ENCODE data around the gene CTNND2.
"Not testable (repeated sequence)": the region's sequence is repeated elsewhere in the genome, so short reads cannot be mapped to it uniquely, and the experiment has no call there.

The CTNND2 gene

GRCh38 chr5:11857391-11857790, 46.9 kb downstream of the CTNND2 start:
- no peak for DNase-seq

- no peak for DNase-seq
Observed at GRCh38 chr5:11854936-11855335, 49.3 kb downstream of the CTNND2 start.

- no peak for DNase-seq
Observed at GRCh38 chr5:11853796-11854195, 50.5 kb downstream of the CTNND2 start.

GRCh38 chr5:11853140-11853539, 51.1 kb downstream of the CTNND2 start:
- no peak for DNase-seq

GRCh38 chr5:11852717-11853087, 51.5 kb downstream of the CTNND2 start:
- DNase-seq, result no peak

GRCh38 chr5:11851965-11852716, 52.1 kb downstream of the CTNND2 start:
- no peak for DNase-seq

- no peak for DNase-seq
Observed at GRCh38 chr5:11851416-11851815, 52.8 kb downstream of the CTNND2 start.

- not testable (repeated sequence) for DNase-seq
Observed at GRCh38 chr5:11828566-11828965, 75.7 kb downstream of the CTNND2 start.

GRCh38 chr5:11822598-11822997, 81.6 kb downstream of the CTNND2 start:
- DNase-seq, result no peak

- DNase-seq, result no peak
Observed at GRCh38 chr5:11815916-11816315, 88.3 kb downstream of the CTNND2 start.

- DNase-seq, result no peak
Observed at GRCh38 chr5:11815481-11815880, 88.8 kb downstream of the CTNND2 start.

- DNase-seq, result no peak
Observed at GRCh38 chr5:11814373-11814772, 89.9 kb downstream of the CTNND2 start.

- DNase-seq, result no peak
Observed at GRCh38 chr5:11809407-11809806, 94.8 kb downstream of the CTNND2 start.

- DNase-seq, result no peak
Observed at GRCh38 chr5:11803436-11803835, 100.8 kb downstream of the CTNND2 start.

GRCh38 chr5:11801061-11801460, 103.2 kb downstream of the CTNND2 start:
- DNase-seq, result no peak

- peak; percentile 87 for DNase-seq
Observed at GRCh38 chr5:11797132-11797531, 107.1 kb downstream of the CTNND2 start.

GRCh38 chr5:11793396-11793795, 110.8 kb downstream of the CTNND2 start:
- no peak for DNase-seq

- no peak for DNase-seq
Observed at GRCh38 chr5:11792621-11793020, 111.6 kb downstream of the CTNND2 start.

- DNase-seq, result no peak
Observed at GRCh38 chr5:11791792-11792191, 112.5 kb downstream of the CTNND2 start.

GRCh38 chr5:11790201-11790600, 114.0 kb downstream of the CTNND2 start:
- DNase-seq, result no peak

- no peak for DNase-seq
Observed at GRCh38 chr5:11785771-11786352, 118.4 kb downstream of the CTNND2 start.

GRCh38 chr5:11780641-11781345, 123.5 kb downstream of the CTNND2 start:
- DNase-seq, result no peak

- no peak for DNase-seq
Observed at GRCh38 chr5:11777096-11777495, 127.2 kb downstream of the CTNND2 start.

GRCh38 chr5:11770310-11770709, 133.9 kb downstream of the CTNND2 start:
- no peak for DNase-seq

Data from NCI-H1105 treated with DMSO at 0.1 percent for 48 hours (cell line).